Osteoblast (primary cell): ENCODE results near the gene MOG. TPM values are rescaled to one million over a fixed set of nuclear protein-coding genes. Genes with fewer than 3 reads are reported as not detected.

Experiments
- DNase-seq: peaks from one replicate; pipeline ENCODE4 v3.0.0; 2011; ENCODE audit warnings: low spot score, mixed read lengths; ENCODE audit not compliant: insufficient read length; ENCODE audit errors: missing footprints
- H2AFZ ChIP-seq: 2 replicates; pipeline ENCODE4 v1.6.0; 2011; ENCODE audit warnings: mild to moderate bottlenecking, low read length
- H3K27ac ChIP-seq: 2 replicates; pipeline ENCODE4 v1.5.1; 2011; ENCODE audit warnings: mild to moderate bottlenecking, low read depth, low read length, moderate library complexity
- H3K27me3 ChIP-seq: 2 replicates; pipeline ENCODE4 v1.6.0; 2012; ENCODE audit warnings: mild to moderate bottlenecking, control low read depth, inconsistent platforms, low read length, moderate library complexity; ENCODE audit not compliant: insufficient read depth
- H3K36me3 ChIP-seq: 2 replicates; pipeline ENCODE4 v1.5.1; 2011; ENCODE audit warnings: mild to moderate bottlenecking, low read length, control low read depth, moderate library complexity; ENCODE audit not compliant: insufficient read depth
- H3K4me1 ChIP-seq: 2 replicates; pipeline ENCODE4 v1.5.1; 2011; ENCODE audit warnings: mild to moderate bottlenecking, low read length, control low read depth, moderate library complexity; ENCODE audit not compliant: insufficient read depth
- H3K4me2 ChIP-seq: 2 replicates; pipeline ENCODE4 v1.6.0; 2011; ENCODE audit warnings: mild to moderate bottlenecking, low read length; ENCODE audit not compliant: insufficient read depth
- H3K4me3 ChIP-seq: fragments of 200-600 bp; sonication (generic); 3 replicates; pipeline ENCODE4 v1.5.1; 2012; ENCODE audit warnings: mild to moderate bottlenecking, low read length, inconsistent platforms; ENCODE audit not compliant: insufficient read depth
- H3K79me2 ChIP-seq: 2 replicates; pipeline ENCODE4 v1.6.0; 2012; ENCODE audit warnings: mild to moderate bottlenecking, low read length, control low read depth, inconsistent platforms; ENCODE audit not compliant: insufficient read depth
- H3K9me3 ChIP-seq: 2 replicates; pipeline ENCODE4 v1.5.1; 2011; ENCODE audit warnings: low read depth, low read length, control low read depth
- H4K20me1 ChIP-seq: 2 replicates; pipeline ENCODE4 v1.6.0; 2012; ENCODE audit warnings: mild to moderate bottlenecking, low read length, control low read depth; ENCODE audit not compliant: insufficient read depth
- total RNA-seq: library from RNA; depleted of rRNA; stranded (reverse); fragments of >200 nt; gene quantifications from 2 replicates; pipeline ENCODE4 v1.2.3, GENCODE V29; 2012
- TF ChIP-seq, protein P1 (sequence below): IDR thresholded peaks from 2 replicates; pipeline ENCODE4 v1.5.1; 2011; ENCODE audit warnings: mild to moderate bottlenecking, low read depth, low read length, moderate library complexity; ENCODE audit errors: extremely low read depth

Gene MOG
- total RNA-seq, 1 donor, result not detected

DNA sequence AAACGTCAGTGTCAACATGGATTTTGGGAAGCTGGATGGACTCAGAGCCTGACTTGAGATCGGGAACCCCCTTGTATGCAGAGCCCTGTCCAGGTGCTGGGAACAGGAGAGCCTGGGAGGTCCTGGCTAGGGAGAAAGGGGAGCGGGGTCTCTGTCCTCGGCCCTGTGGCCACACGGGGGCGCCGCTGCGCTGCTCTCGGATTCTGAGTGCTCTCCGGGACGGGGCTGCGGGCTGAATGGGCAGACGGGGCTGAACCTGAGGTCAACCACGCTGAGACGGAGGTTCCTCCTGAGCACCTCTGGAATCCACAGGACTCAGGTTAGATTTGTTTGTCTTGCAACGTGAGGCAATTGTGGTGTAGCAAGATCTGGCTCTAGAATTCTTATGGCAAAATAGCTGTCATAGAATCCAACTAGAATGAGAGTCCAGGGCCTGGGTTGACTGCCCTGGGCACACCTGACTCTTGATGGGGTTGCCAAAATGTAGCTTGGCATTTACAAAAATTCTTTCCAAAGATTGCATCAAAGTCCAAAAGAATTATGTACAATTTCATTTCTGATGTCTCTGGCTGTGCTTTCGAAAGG is 45.7 kb downstream of the MOG start:
- TF ChIP-seq, protein P1, sequence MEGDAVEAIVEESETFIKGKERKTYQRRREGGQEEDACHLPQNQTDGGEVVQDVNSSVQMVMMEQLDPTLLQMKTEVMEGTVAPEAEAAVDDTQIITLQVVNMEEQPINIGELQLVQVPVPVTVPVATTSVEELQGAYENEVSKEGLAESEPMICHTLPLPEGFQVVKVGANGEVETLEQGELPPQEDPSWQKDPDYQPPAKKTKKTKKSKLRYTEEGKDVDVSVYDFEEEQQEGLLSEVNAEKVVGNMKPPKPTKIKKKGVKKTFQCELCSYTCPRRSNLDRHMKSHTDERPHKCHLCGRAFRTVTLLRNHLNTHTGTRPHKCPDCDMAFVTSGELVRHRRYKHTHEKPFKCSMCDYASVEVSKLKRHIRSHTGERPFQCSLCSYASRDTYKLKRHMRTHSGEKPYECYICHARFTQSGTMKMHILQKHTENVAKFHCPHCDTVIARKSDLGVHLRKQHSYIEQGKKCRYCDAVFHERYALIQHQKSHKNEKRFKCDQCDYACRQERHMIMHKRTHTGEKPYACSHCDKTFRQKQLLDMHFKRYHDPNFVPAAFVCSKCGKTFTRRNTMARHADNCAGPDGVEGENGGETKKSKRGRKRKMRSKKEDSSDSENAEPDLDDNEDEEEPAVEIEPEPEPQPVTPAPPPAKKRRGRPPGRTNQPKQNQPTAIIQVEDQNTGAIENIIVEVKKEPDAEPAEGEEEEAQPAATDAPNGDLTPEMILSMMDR, result peak; percentile 69

DNA sequence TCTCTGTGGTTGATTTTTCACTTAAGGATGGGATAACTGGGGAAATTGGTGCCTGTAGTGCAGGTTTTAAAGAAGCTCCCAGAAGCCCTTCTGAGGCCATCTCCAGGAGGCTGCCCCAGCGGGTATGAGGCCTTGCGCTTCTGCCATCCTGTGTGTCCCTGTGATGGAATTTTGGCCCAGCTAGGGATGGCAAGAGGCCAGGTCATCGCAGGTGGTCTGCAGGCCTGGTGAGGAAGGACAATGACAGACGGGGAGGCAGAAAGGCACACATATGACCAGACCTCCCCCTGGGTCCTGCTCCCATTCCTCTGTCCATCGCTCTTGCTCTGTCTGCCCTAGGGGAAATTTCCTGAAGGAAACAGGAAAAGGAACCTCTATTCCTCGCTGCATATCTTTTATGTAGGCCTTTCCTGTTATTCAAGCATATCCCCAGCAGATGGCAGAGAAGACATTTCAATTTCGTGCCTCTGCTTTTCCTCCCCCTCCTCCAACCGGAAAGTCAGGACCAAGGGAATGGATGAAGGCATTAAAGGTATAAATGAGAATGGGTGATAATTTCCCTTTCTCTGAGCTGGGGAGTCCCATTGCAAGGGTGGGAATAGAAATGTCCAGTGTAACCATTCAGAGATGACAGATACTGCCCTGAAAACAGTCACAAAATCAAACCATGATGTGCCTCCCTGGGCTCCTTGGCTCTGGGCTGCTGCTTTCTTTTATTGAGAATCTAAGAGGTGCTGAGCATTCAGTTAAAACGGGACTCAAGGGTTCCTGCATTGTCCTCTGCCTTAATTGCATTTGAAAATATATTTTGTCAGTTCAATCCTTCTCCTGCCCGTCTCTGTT is 48.7 kb downstream of the MOG start:
- Histone ChIP-seq H3K9me3 (no peaks in the 10 kb centered on the region), H3K27me3 (peaks cover 19% of the 10 kb centered on the region), H3K36me3 (no peaks in the 10 kb centered on the region), H3K4me1 (no peaks in the 10 kb centered on the region), H3K4me2 (no peak overlapping the region), H4K20me1 (no peaks in the 10 kb centered on the region), H3K79me2 (no peaks in the 10 kb centered on the region), H2AFZ (no peak overlapping the region), H3K27ac (no peak overlapping the region), H3K4me3 (no peak overlapping the region)
- TF ChIP-seq, protein P1, result peak; percentile 68
- DNase-seq, result no peak

More for the DNA sequence above, 45.7 kb downstream of the MOG start:
- H3K4me3 ChIP-seq, result no peak overlapping the region
- DNase-seq, result no peak
- no peaks in the 10 kb centered on the region for H3K79me2 ChIP-seq
- H3K27ac ChIP-seq, result no peak overlapping the region
- no peaks in the 10 kb centered on the region for H3K4me1 ChIP-seq
- H3K4me2 ChIP-seq, result no peak overlapping the region
- no peaks in the 10 kb centered on the region for H4K20me1 ChIP-seq
- H3K27me3 ChIP-seq, result peaks cover 11% of the 10 kb centered on the region
- no peaks in the 10 kb centered on the region for H3K9me3 ChIP-seq
- no peaks in the 10 kb centered on the region for H3K36me3 ChIP-seq
- no peak overlapping the region for H2AFZ ChIP-seq

DNA sequence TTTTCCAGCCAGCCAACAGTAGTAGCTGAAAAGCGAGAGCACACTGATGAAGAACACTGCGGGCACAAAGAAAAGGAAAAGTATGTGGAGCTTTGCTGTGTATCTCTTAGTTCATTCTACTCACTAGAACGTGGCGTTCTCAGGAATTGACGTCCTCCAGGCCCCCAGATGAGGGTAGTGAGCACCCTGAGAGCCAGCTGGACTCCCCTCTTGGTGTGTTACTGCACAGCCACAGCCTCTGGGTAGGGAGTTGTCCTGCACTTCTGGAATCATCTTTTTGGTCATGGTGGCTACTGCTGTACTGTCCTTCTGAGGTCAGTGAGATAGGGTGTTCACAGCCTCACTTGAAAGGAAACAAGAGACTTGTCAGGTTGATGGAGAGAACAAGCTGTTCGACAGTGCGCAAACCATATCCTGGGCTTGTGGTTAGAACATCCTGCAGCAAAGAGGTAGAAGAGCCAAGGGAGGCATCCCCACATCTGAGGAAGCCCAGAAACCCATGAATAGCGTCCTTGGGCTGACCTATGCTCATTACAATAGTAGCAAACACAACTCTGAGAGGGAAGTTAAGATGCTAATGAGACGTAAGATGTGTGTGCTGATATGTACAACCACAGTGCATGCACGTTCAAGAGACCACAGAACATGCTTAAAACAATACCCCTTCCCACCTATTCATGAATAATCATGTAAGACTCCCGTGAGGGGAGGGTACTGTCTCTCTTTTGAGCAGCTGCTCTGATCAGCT is 51.7 kb downstream of the MOG start:
- Histone ChIP-seq H3K4me1 (no peaks in the 10 kb centered on the region), H3K9me3 (no peaks in the 10 kb centered on the region), H3K27me3 (peaks cover 19% of the 10 kb centered on the region), H3K4me2 (peak overlapping the region; percentile 51), H3K79me2 (no peaks in the 10 kb centered on the region), H3K36me3 (no peaks in the 10 kb centered on the region), H3K27ac (no peak overlapping the region), H3K4me3 (no peak overlapping the region), H4K20me1 (no peaks in the 10 kb centered on the region), H2AFZ (no peak overlapping the region)
- TF ChIP-seq, protein P1, result no peak
- DNase-seq, result no peak

DNA sequence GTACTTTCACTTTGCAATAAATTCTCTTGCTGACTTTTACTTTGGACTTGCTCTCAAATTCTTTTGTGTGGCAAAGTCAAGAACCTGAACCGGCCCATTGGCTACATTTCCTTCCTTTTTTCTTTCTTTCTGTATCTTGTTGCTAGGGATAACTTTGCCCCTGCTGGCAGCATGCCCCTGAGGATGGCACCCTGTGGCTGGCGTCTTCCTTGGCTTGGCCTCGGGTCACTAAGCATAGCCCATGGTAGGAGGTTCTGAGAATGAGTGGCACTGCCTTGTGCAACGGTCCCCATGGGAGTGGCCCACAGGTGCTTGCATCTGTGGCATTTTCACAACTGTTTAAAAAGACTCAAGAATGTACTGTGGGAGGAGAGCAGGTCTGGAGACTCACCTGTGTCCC is 52.3 kb downstream of the MOG start:
- Histone ChIP-seq H4K20me1 (no peaks in the 10 kb centered on the region), H3K36me3 (no peaks in the 10 kb centered on the region), H2AFZ (no peak overlapping the region), H3K27me3 (peaks cover 19% of the 10 kb centered on the region), H3K4me3 (no peak overlapping the region), H3K27ac (no peak overlapping the region), H3K79me2 (no peaks in the 10 kb centered on the region), H3K9me3 (no peaks in the 10 kb centered on the region), H3K4me1 (no peaks in the 10 kb centered on the region), H3K4me2 (peak overlapping the region; percentile 51)
- DNase-seq, result no peak
- TF ChIP-seq, protein P1, result no peak
